Neural cell (in vitro differentiated cells): Measurements from ENCODE around the gene ARID1B. TPM values are rescaled to one million over a fixed set of nuclear protein-coding genes. Genes with fewer than 3 reads are reported as not detected.

ENCODE experiments used
- H2AFZ ChIP-seq: fragments of 200-600, 300-800 bp; sonication (generic), shearing (Covaris generic); 2 replicates; pipeline ENCODE4 v1.6.0; 2014; ENCODE audit warnings: low read depth, mild to moderate bottlenecking, antibody characterized with exemption, low read length, moderate library complexity
- H3F3A ChIP-seq: fragments of 200-600 bp; shearing (Covaris generic); 2 replicates; pipeline ENCODE4 v1.6.1; 2016; ENCODE audit warnings: mild to moderate bottlenecking, moderate library complexity, mixed read lengths, antibody characterized with exemption, low read length; ENCODE audit not compliant: insufficient read depth, poor library complexity, severe bottlenecking
- H3K27ac ChIP-seq: fragments of 200-600, 300-800 bp; sonication (generic), shearing (Covaris generic); 2 replicates; pipeline ENCODE4 v1.5.1; 2014; ENCODE audit warnings: mild to moderate bottlenecking, low read length, moderate library complexity
- H3K27me3 ChIP-seq: fragments of 300-800, 200-600 bp; sonication (generic), shearing (Covaris generic); 2 replicates; pipeline ENCODE4 v1.6.0; 2014; ENCODE audit warnings: mild to moderate bottlenecking, low read depth, low read length, moderate library complexity; ENCODE audit not compliant: insufficient read depth
- H3K36me3 ChIP-seq: fragments of 300-800, 200-600 bp; sonication (generic), shearing (Covaris generic); 2 replicates; pipeline ENCODE4 v1.5.1; 2014; ENCODE audit warnings: mild to moderate bottlenecking, antibody characterized with exemption, low read length, moderate library complexity; ENCODE audit not compliant: insufficient read depth
- H3K4me2 ChIP-seq: fragments of 300-800, 200-600 bp; sonication (generic), shearing (Covaris generic); 2 replicates; pipeline ENCODE4 v1.6.0; 2014; ENCODE audit warnings: mild to moderate bottlenecking, low read length
- H3K4me3 ChIP-seq: fragments of 300-800, 200-600 bp; sonication (generic), shearing (Covaris generic); 2 replicates; pipeline ENCODE4 v1.5.1; 2014; ENCODE audit warnings: mild to moderate bottlenecking, low read length, moderate library complexity
- H3K79me2 ChIP-seq: fragments of 200-600 bp; shearing (Covaris generic); replicated peaks from 2 replicates; pipeline ENCODE4 v1.6.0; 2014; ENCODE audit warnings: mild to moderate bottlenecking, low read length, moderate library complexity; ENCODE audit not compliant: insufficient read depth
- H3K9ac ChIP-seq: fragments of 300-800, 200-600 bp; sonication (generic), shearing (Covaris generic); 2 replicates; pipeline ENCODE4 v1.6.1; 2016; ENCODE audit warnings: mild to moderate bottlenecking, low read length, mixed read lengths
- H3K9me2 ChIP-seq: fragments of 200-600 bp; shearing (Covaris generic); 2 replicates; pipeline ENCODE4 v1.6.1; 2016; ENCODE audit warnings: mild to moderate bottlenecking, low read length, mixed read lengths; ENCODE audit not compliant: insufficient read depth
- H3K9me3 ChIP-seq: fragments of 200-600, 300-800 bp; sonication (generic), shearing (Covaris generic); 2 replicates; pipeline ENCODE4 v1.6.1; 2016; ENCODE audit warnings: mild to moderate bottlenecking, mixed run types, low read length, moderate library complexity, mixed read lengths
- H4K20me1 ChIP-seq: fragments of 200-600 bp; shearing (Covaris generic); 2 replicates; pipeline ENCODE4 v1.6.1; 2016; ENCODE audit warnings: mild to moderate bottlenecking, mixed run types; ENCODE audit not compliant: insufficient read depth
- CTCF ChIP-seq: fragments of 450-650 bp; IDR thresholded peaks from 2 replicates; pipeline ENCODE4 v1.5.1; 2014; ENCODE audit warnings: antibody characterized with exemption, mild to moderate bottlenecking, moderate library complexity; ENCODE audit not compliant: poor library complexity, severe bottlenecking
- EP300 ChIP-seq: fragments of 450-650 bp; conservative IDR thresholded peaks from 2 replicates; pipeline ENCODE4 v1.6.1; 2014; ENCODE audit warnings: antibody characterized with exemption, mild to moderate bottlenecking, moderate library complexity; ENCODE audit not compliant: poor library complexity, severe bottlenecking
- EZH2 ChIP-seq: fragments of 200-600, 300-800 bp; shearing (Covaris generic), sonication (generic); IDR thresholded peaks from 2 replicates; pipeline ENCODE4 v1.6.1; 2014; ENCODE audit warnings: antibody characterized with exemption, low read length, borderline replicate concordance, mild to moderate bottlenecking; ENCODE audit not compliant: insufficient read depth, poor library complexity, severe bottlenecking
- MXI1 ChIP-seq: fragments of 450-650 bp; conservative IDR thresholded peaks from 2 replicates; pipeline ENCODE4 v1.6.1; 2014; ENCODE audit warnings: antibody characterized with exemption, mild to moderate bottlenecking; ENCODE audit not compliant: poor library complexity, severe bottlenecking
- POLR2AphosphoS5 ChIP-seq: IDR thresholded peaks from 2 replicates; pipeline ENCODE4 v1.6.1; 2012
- RAD21 ChIP-seq: fragments of 450-650 bp; conservative IDR thresholded peaks from 2 replicates; pipeline ENCODE4 v1.6.1; 2014; ENCODE audit warnings: antibody characterized with exemption, mild to moderate bottlenecking, moderate library complexity
- REST ChIP-seq: IDR thresholded peaks from 2 replicates; pipeline ENCODE4 v1.6.1; 2012; ENCODE audit warnings: borderline replicate concordance
- SMC3 ChIP-seq: fragments of 450-650 bp; conservative IDR thresholded peaks from 2 replicates; pipeline ENCODE4 v1.6.1; 2014; ENCODE audit warnings: antibody characterized with exemption, mild to moderate bottlenecking, moderate library complexity; ENCODE audit not compliant: poor library complexity
- TAF1 ChIP-seq: IDR thresholded peaks from 2 replicates; pipeline ENCODE4 v1.6.1; 2012; ENCODE audit warnings: low read depth
- polyA plus RNA-seq: library from polyadenylated mRNA; depleted of rRNA; stranded (reverse); fragments of >200 nt; gene quantifications from 2 replicates; pipeline ENCODE4 v1.2.3, GENCODE V29; 2014

ARID1B gene
- polyA plus RNA-seq, 1 donor from 2014 or later: 35.0 TPM

- H3K27ac ChIP-seq: no peak overlapping the region
- H3K4me3 ChIP-seq: peak overlapping the region; percentile 89
- no peak overlapping the region for H2AFZ ChIP-seq
- peak overlapping the region; percentile 97 for H3K9ac ChIP-seq
- no peaks in the 10 kb centered on the region for H3K27me3 ChIP-seq
- H3K9me3 ChIP-seq: no peaks in the 10 kb centered on the region
- H3K9me2 ChIP-seq: no peaks in the 10 kb centered on the region
- H3K4me2 ChIP-seq: peak overlapping the region; percentile 68
- peaks cover 74% of the 10 kb centered on the region for H3K79me2 ChIP-seq
- peaks cover 3% of the 10 kb centered on the region for H3F3A ChIP-seq
- peaks cover 17% of the 10 kb centered on the region for H4K20me1 ChIP-seq
- no peak for TF ChIP-seq EZH2
- TF ChIP-seq SMC3: no peak
- no peak for TF ChIP-seq MXI1
- no peak for TF ChIP-seq CTCF
- no peak for TF ChIP-seq REST
- no peak for TF ChIP-seq RAD21
- no peak for TF ChIP-seq POLR2AphosphoS5
- peaks cover 3% of the 10 kb centered on the region for H3K36me3 ChIP-seq
Measured at GRCh38 chr6:156781861-156782631, 4.9 kb downstream of the ARID1B start.

- H3K4me3 ChIP-seq: peak overlapping the region; percentile 89
- H3K27me3 ChIP-seq: no peaks in the 10 kb centered on the region
- no peak overlapping the region for H3K27ac ChIP-seq
- peaks cover 3% of the 10 kb centered on the region for H3K36me3 ChIP-seq
- peaks cover 3% of the 10 kb centered on the region for H3F3A ChIP-seq
- H3K9ac ChIP-seq: peak overlapping the region; percentile 20
- peak overlapping the region; percentile 68 for H3K4me2 ChIP-seq
- peaks cover 17% of the 10 kb centered on the region for H4K20me1 ChIP-seq
- no peaks in the 10 kb centered on the region for H3K9me3 ChIP-seq
- H3K9me2 ChIP-seq: no peaks in the 10 kb centered on the region
- TF ChIP-seq EP300 (no peak), RAD21 (no peak), CTCF (no peak), MXI1 (no peak), POLR2AphosphoS5 (no peak), EZH2 (no peak), TAF1 (no peak), REST (no peak), SMC3 (no peak)
- no peak overlapping the region for H2AFZ ChIP-seq
- peaks cover 82% of the 10 kb centered on the region for H3K79me2 ChIP-seq
Measured at GRCh38 chr6:156782691-156783320, 5.6 kb downstream of the ARID1B start.
